ENCODE data around the gene ZNF732. TPM values are rescaled to one million over a fixed set of nuclear protein-coding genes. Genes with fewer than 3 reads are reported as not detected.

The ZNF732 gene
- total and polyA plus RNA-seq, 2 experiments from 2014 or later: not detected

DNA sequence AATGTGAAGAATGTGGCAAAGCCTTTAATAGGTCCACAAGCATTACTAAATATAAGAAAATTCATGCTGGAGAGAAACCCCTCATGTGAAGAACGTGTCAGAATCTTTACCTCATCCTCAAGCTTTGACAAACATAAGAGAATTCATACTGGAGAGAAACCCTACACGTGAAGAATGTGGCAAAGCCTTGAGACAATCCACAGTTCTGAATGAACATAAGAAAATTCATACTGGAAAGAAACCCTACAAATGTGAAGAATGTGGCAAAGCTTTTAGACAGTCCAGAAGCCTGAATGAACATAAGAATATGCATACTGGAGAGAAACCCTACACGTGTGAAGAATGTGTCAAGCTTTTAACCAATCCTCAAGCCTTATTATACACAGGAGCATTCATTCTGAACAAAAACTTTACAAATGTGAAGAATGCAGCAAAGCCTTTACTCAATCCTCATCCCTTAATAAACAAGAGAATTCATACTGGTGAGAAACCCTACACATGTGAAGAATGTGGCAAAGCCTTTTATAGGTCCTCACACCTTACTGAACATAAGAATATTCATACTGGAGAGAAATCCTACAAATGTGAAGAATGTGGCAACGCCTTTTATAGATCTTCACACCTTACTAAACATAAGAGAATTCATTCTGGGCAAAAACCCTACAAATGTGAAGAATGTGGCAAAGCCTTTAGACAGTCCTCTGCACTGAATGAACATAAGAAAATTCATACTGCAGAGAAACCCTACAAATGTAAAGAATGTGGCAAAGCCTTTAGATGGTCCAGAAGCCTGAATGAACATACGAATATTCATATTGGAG is 51.1 kb downstream of the ZNF732 start:
- H3K36me3 ChIP-seq (replicated peaks; ENCODE audit: insufficient read depth, low read depth): no peaks in the 10 kb centered on the region
- H3K9me3 ChIP-seq (ENCODE audit: low read depth): peaks cover 34% of the 10 kb centered on the region
- no peaks in the 10 kb centered on the region for H4K20me1 ChIP-seq (ENCODE audit: insufficient read depth, poor library complexity, severe bottlenecking)
- H3K27me3 ChIP-seq: no peaks in the 10 kb centered on the region
- no peak overlapping the region for H3K4me2 ChIP-seq
- no peak for DNase-seq (ENCODE audit: low spot score)
- H3K79me2 ChIP-seq: no peaks in the 10 kb centered on the region
- H3K27ac ChIP-seq: no peak overlapping the region
- H3K4me1 ChIP-seq (ENCODE audit: insufficient read depth): no peaks in the 10 kb centered on the region
- H3K4me3 ChIP-seq: no peak overlapping the region
- TF ChIP-seq, protein P1, sequence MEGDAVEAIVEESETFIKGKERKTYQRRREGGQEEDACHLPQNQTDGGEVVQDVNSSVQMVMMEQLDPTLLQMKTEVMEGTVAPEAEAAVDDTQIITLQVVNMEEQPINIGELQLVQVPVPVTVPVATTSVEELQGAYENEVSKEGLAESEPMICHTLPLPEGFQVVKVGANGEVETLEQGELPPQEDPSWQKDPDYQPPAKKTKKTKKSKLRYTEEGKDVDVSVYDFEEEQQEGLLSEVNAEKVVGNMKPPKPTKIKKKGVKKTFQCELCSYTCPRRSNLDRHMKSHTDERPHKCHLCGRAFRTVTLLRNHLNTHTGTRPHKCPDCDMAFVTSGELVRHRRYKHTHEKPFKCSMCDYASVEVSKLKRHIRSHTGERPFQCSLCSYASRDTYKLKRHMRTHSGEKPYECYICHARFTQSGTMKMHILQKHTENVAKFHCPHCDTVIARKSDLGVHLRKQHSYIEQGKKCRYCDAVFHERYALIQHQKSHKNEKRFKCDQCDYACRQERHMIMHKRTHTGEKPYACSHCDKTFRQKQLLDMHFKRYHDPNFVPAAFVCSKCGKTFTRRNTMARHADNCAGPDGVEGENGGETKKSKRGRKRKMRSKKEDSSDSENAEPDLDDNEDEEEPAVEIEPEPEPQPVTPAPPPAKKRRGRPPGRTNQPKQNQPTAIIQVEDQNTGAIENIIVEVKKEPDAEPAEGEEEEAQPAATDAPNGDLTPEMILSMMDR (IDR thresholded peaks at IDR 0.05; ENCODE audit: poor library complexity): no peak
- no peaks in the 10 kb centered on the region for H3K9me2 ChIP-seq (replicated peaks; ENCODE audit: insufficient read depth)
- no peak overlapping the region for H2AFZ ChIP-seq
- WGBS (ENCODE audit: low lambda C conversion rate, missing lambda C conversion rate): 59% methylated on average over 5 of the region's 5 CpGs

DNA sequence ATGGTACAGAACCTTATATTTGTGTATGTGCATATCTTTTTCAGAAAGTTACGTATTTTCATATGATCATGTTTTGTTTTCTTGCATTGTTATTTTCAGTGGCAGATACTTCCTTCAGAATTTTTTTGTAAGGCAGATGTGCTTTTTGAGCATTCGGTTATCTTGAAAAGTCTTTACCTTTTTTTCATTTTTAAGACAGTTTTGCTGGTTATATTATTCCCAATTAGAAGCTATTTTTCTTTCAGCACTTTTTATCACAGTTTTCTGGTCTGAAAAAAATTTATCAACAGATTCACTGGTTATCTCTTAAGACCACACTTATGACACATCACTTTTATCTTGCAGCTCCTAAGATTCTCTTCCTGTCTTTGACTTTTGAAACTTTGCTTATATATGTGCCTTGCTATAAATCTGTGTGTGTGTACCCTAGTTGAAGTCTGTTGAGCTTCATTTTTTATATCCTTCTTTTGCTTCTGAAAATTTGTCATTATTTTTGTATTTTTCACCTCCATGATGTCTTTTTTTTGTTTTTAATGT is 53.1 kb downstream of the ZNF732 start:
- Histone ChIP-seq H3K4me3 (no peak overlapping the region), H3K9me3 (ENCODE audit: low read depth) (peaks cover 22% of the 10 kb centered on the region), H3K4me2 (no peak overlapping the region), H3K4me1 (ENCODE audit: insufficient read depth) (no peaks in the 10 kb centered on the region), H4K20me1 (ENCODE audit: insufficient read depth, poor library complexity, severe bottlenecking) (no peaks in the 10 kb centered on the region), H3K9me2 (replicated peaks; ENCODE audit: insufficient read depth) (no peaks in the 10 kb centered on the region), H3K27me3 (no peaks in the 10 kb centered on the region), H3K36me3 (replicated peaks; ENCODE audit: insufficient read depth, low read depth) (no peaks in the 10 kb centered on the region), H3K79me2 (no peaks in the 10 kb centered on the region), H3K27ac (no peak overlapping the region), H2AFZ (no peak overlapping the region)
- 81% methylated on average over 2 of the region's 2 CpGs for WGBS (ENCODE audit: low lambda C conversion rate, missing lambda C conversion rate)
- TF ChIP-seq, protein P1 (IDR thresholded peaks at IDR 0.05; ENCODE audit: poor library complexity): no peak
- DNase-seq (ENCODE audit: low spot score): no peak

DNA sequence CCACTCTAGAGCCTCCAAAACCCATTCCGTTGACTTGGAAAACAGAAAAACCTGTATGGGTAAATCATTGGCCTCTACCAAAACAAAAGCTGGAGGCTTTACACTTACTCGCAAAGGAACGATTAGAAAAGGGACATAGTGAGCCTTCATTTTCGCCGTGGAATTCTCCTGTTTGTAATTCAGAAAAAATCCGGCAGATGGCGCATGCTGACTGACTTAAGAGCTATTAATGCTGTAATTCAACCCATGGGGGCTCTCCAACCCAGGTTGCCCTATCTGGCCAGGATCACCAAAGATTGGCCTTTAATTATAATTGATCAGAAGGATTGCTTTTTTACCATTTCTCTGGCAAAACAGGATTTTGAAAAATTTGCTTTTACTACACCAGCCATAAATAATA is 60.8 kb downstream of the ZNF732 start:
- WGBS (ENCODE audit: low lambda C conversion rate, missing lambda C conversion rate): 52% methylated on average over 7 of the region's 7 CpGs
- TF ChIP-seq, protein P1 (IDR thresholded peaks at IDR 0.05; ENCODE audit: poor library complexity): peak; percentile 51
- no peak for TF ChIP-seq EZH2 (IDR thresholded peaks at IDR 0.05; ENCODE audit: borderline replicate concordance)
- no peaks in the 10 kb centered on the region for H3K27me3 ChIP-seq
- no peak overlapping the region for H2AFZ ChIP-seq
- H3K36me3 ChIP-seq (replicated peaks; ENCODE audit: insufficient read depth, low read depth): no peaks in the 10 kb centered on the region
- no peaks in the 10 kb centered on the region for H4K20me1 ChIP-seq (ENCODE audit: insufficient read depth, poor library complexity, severe bottlenecking)
- no peak overlapping the region for H3K27ac ChIP-seq
- H3K79me2 ChIP-seq: no peaks in the 10 kb centered on the region
- DNase-seq (ENCODE audit: low spot score): peak; percentile 26
- H3K4me3 ChIP-seq: no peak overlapping the region
- H3K9me2 ChIP-seq (replicated peaks; ENCODE audit: insufficient read depth): no peaks in the 10 kb centered on the region
- H3K9me3 ChIP-seq (ENCODE audit: low read depth): no peaks in the 10 kb centered on the region
- no peaks in the 10 kb centered on the region for H3K4me1 ChIP-seq (ENCODE audit: insufficient read depth)
- H3K4me2 ChIP-seq: no peak overlapping the region

DNA sequence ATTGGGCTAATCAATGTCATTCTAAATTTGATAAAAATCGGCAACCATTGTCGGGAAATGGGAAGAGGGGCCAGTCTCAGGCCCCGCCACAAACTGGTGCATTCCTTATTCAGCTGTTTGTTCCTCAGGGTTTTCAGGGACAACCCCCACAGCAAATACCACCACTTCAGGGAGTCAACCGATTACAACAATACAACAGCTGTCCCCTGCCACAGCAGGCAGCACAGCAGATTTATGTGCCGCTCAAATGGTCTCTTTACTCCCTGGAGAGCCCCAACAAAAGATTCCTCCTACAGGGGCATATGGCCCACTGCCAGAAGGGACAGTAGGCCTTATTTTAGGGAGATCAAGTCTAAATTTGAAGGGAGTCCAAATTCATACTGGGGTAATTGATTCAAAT is 61.8 kb downstream of the ZNF732 start:
- no peak for DNase-seq (ENCODE audit: low spot score)
- 88% methylated on average over 5 of the region's 5 CpGs for WGBS (ENCODE audit: low lambda C conversion rate, missing lambda C conversion rate)
- Histone ChIP-seq H3K9me2 (replicated peaks; ENCODE audit: insufficient read depth) (no peaks in the 10 kb centered on the region), H3K27me3 (no peaks in the 10 kb centered on the region), H3K27ac (no peak overlapping the region), H3K4me3 (no peak overlapping the region), H3K4me2 (no peak overlapping the region), H3K9me3 (ENCODE audit: low read depth) (no peaks in the 10 kb centered on the region), H3K79me2 (no peaks in the 10 kb centered on the region), H3K36me3 (replicated peaks; ENCODE audit: insufficient read depth, low read depth) (no peaks in the 10 kb centered on the region), H3K4me1 (ENCODE audit: insufficient read depth) (no peaks in the 10 kb centered on the region), H4K20me1 (ENCODE audit: insufficient read depth, poor library complexity, severe bottlenecking) (no peaks in the 10 kb centered on the region), H2AFZ (no peak overlapping the region)
- TF ChIP-seq EZH2 (IDR thresholded peaks at IDR 0.05; ENCODE audit: borderline replicate concordance) (no peak), EZH2phosphoT487 (IDR thresholded peaks at IDR 0.05; ENCODE audit: low read depth, severe bottlenecking, unreplicated experiment) (no peak)
- TF ChIP-seq, protein P1 (IDR thresholded peaks at IDR 0.05; ENCODE audit: poor library complexity): no peak

Data from hepatocyte (in vitro differentiated cells).